DMS 273 treated with DMSO at 0.1 percent for 48 hours (cell line): ENCODE measurements around the gene ASS1.
"Not testable (repeated sequence)": the region's sequence is repeated elsewhere in the genome, so short reads cannot be mapped to it uniquely, and the experiment has no call there.

ENCODE experiments used
- DNase-seq: peaks from one replicate; lab custom pipeline; 2025; lab: John Stamatoyannopoulos, UW

The ASS1 gene

GRCh38 chr9:130444565-130445221 is at the start of gene ASS1:
TSS of gene ASS1 (plus strand) at chr9:130444961. CDS start at chr9:130452229, 7,268 bp downstream.
- DNase-seq: peak; percentile 56

GRCh38 chr9:130395810-130396435 is 48.8 kb upstream of the ASS1 start:
- DNase-seq: no peak

- DNase-seq: no peak
Observed at GRCh38 chr9:130396581-130396980, 48.2 kb upstream of the ASS1 start.

- DNase-seq: no peak
Observed at GRCh38 chr9:130398487-130399240, 46.1 kb upstream of the ASS1 start.

GRCh38 chr9:130399768-130400167 is 45.0 kb upstream of the ASS1 start:
- DNase-seq: no peak

- no peak for DNase-seq
Observed at GRCh38 chr9:130400870-130401269, 43.9 kb upstream of the ASS1 start.

DNA sequence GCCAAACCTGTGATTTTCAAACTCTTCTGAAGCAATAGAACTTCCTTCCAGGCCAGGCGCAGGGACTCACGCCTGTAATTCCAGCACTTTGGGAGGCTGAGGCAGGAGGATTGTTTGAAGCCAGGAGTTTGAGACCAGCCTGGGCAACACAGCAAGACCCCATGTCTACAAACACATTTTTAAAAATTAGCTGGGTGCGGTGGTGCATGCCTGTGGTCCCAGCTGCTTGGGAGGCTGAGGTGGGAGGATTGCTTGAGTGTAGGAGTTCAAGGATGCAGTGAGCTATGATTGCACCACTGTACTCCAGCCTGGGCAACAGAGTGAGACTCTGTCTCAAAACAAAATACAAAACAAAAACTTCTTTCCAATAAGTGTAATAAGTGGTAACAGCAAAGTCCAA is 43.0 kb upstream of the ASS1 start:
- DNase-seq: not testable (repeated sequence)

DNA sequence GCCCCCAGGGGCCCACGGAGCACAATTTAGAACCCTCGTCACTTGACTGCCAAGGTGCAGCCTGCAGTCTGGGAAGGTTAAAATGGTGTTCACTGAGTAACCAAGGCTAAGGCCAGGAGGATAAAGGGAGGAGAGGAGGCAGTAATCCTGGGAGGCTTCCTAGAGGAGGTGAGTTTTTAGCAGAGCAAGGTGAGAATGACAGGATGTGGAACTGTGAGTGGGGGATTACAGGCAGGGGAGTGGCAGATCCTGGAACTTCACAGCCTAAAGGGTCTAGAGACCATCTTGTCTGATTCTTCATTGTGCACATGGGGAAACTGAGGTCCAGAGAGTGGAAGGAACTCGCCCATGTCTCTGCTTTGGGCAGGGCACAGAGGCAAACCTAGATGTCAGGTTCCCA is 42.5 kb upstream of the ASS1 start:
- DNase-seq: no peak

DNA sequence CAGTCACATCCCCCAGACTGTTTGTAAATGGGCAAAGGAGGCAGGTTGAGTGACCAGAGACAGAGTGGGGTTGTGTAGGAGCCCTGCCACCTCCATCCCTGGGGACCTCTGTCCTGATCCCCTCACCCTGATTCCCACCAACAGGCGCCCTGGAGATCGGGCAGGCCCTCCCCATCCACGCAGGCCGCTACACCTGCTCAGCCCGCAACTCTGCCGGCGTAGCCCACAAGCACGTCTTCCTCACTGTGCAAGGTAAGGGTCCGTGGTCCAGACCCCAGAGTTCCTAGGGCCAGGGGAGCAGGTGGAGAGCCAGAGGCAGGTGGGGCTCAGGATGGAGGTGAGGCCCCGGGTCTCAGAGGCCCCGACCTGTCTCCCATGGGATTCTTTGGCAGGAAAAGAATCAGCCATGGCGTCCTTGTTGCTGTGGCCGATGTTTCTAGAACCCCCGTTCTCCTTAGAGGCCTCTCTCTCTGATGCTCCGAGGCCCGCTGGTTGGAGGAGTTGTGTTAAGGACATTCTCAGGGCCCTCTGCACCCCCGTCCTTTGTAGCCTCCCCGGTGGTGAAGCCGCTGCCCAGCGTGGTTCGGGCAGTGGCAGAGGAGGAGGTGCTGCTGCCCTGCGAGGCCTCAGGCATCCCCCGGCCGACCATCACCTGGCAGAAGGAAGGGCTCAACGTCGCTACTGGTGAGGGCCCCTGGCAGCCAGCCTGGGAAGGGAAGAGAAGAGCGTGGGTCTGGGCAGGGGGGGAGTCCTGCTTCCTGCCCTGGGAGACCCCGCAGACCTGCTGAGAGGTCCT is 41.9 kb upstream of the ASS1 start:
- no peak for DNase-seq

- no peak for DNase-seq
Observed at GRCh38 chr9:130405657-130406257, 39.0 kb upstream of the ASS1 start.

GRCh38 chr9:130406278-130406895 is 38.4 kb upstream of the ASS1 start:
- DNase-seq: no peak

DNA sequence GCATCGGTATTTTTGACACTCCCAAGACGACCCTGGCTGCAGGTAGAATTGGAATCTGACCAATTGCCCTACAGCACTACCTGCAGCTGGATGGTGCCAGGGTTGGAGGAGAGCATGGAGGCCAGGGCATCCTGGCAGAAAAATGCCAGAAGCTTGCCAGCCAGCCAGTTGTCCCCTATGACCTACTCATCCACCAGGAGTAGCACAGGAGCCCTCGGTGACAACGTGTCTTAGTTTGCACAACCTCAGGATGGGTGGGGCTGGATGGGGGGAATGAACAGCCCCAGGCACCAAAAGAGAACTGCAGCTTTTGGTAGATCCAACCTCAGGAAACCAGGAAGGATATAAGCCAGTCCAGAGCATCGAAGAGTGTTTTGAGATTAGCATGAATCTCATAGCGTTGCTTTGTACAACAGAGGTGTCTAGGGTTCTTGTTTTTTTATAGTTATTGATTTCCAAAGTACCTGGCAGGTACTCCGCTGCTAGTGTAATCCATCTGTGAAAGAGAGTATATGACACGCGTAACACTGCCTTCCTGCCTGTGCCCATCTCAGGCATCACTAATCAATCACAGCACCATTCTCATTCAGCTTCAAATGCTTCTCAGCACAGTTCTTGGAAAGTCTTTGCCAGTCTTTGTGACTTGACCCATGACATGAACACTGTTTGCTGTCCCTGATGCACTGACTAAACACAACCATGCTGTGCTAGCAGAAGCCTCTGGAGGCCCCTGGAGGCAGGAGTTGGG is 36.7 kb upstream of the ASS1 start:
- no peak for DNase-seq

DNA sequence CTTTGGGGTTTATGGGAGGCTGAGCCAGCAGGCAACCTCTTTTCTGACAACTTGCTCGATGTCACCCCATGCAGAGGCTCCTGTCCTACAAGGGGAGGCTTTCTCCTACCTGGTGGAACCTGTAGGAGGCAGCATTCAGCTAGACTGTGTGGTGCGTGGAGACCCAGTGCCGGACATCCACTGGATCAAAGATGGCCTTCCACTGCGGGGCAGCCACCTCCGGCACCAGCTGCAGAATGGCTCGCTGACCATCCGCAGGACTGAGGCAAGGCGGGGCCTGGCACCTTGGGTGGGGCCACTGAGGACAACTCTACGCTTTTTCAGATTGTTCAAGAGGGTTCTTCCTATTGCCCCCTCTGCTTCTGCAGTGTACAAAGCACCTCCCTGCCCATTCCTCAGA is 36.1 kb upstream of the ASS1 start:
- no peak for DNase-seq

DNA sequence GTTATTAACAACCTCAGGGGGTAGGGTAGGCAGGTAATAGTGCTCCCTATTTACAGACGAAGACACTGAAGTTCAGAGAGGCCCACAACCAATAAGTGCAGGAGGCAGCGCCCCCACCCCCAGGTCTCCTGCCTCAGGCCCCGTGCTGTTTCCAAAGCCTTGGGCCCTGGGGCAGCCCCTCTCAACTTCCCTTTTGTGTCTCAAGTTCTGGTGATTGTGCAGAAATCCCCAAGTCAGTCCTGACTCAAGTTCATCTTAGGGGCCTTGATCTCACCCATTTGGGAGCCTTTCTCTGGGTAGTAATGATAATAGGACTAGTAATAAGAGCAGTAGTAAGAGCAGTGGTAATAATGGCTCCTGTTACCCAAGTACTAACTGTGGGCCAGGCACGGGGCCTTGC is 35.5 kb upstream of the ASS1 start:
- DNase-seq: no peak

- no peak for DNase-seq
Observed at GRCh38 chr9:130410443-130410842, 34.3 kb upstream of the ASS1 start.

DNA sequence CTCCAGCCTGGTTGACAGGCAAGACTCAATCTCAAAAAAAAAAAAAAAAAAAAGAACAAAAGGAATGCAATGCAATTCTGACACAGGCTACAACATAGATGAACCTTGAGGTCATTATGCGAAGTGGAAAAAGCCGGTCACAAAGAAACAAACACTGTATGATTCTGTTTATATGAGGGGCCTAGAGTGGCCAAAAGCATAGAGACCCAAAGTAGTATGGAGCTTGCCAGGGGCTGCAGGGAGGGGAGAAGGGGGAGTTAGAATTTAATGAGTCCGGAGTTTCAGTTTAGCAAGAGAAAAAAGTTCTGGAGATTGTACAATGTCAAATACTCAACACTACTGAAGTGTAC is 33.2 kb upstream of the ASS1 start:
- DNase-seq: no peak

GRCh38 chr9:130414081-130414731 is 30.6 kb upstream of the ASS1 start:
- DNase-seq: no peak

- no peak for DNase-seq
Observed at GRCh38 chr9:130414910-130415746, 29.6 kb upstream of the ASS1 start.

GRCh38 chr9:130417602-130418001 is 27.2 kb upstream of the ASS1 start:
- DNase-seq: no peak
